Uterus (tissue), 4 donors: ENCODE measurements around the gene SOX30. TPM values are rescaled to one million over a fixed set of nuclear protein-coding genes. Genes with fewer than 3 reads are reported as not detected.

Experiments used
- DNase-seq, 2 donors: peaks; one replicate each; pipeline ENCODE4 v3.0.0-alpha.2; 2019 to 2020
- H3K27ac ChIP-seq, 2 donors: fragments of 200-600 bp; sonication (generic); 1 replicate in 1 of 2; 2 replicates in 1 of 2; pipeline ENCODE4 v1.5.1; 2016 to 2018
- H3K27me3 ChIP-seq, 2 donors: fragments of 200-600 bp; sonication (generic); one replicate each; pipeline ENCODE4 v1.5.1; 2018 to 2019; ENCODE audit warnings: control low read depth in 1 of 2
- H3K36me3 ChIP-seq, 2 donors: fragments of 200-600 bp; sonication (generic); one replicate each; pipeline ENCODE4 v1.5.1; 2019; ENCODE audit warnings: control low read depth in 1 of 2
- H3K4me1 ChIP-seq, 2 donors: fragments of 200-600 bp; sonication (generic); one replicate each; pipeline ENCODE4 v1.5.1; 2018 to 2019; ENCODE audit warnings: control low read depth in 1 of 2
- H3K4me3 ChIP-seq, 2 donors: fragments of 200-600 bp; sonication (generic); 1 replicate in 1 of 2; 2 replicates in 1 of 2; pipeline ENCODE4 v1.5.1; 2018 to 2019; ENCODE audit warnings: mild to moderate bottlenecking in 1 of 2
- H3K9me3 ChIP-seq, 2 donors: fragments of 200-600 bp; sonication (generic); one replicate each; pipeline ENCODE4 v1.5.1; 2019; ENCODE audit warnings: control low read depth in 1 of 2
- POLR2A ChIP-seq, 2 donors: fragments of 450-650 bp; IDR thresholded peaks; one replicate each; pipeline ENCODE4 v1.6.1; 2016; ENCODE audit warnings: antibody characterized with exemption in 2 of 2, mild to moderate bottlenecking in 1 of 2, moderate library complexity in 1 of 2
- intact Hi-C: fragments of 100-400 bp; cut with DNase I; formaldehyde crosslinking; loops from one replicate; pipeline ENCODE4 v1.15.1; 2023; ENCODE audit warnings: low total_unique reads
- total RNA-seq, 4 donors: library from RNA; depleted of rRNA in 3 of 4; stranded (reverse); fragments of >200 nt in 3 of 4; gene quantifications; one replicate each; pipeline versions ENCODE4 v1.1.0 to v1.2.4, GENCODE V29; 2014 to 2023
- TF ChIP-seq, protein P1 (sequence below), 4 experiments: fragments of 200-600 bp in 2 of 4; fragments of 450-650 bp in 2 of 4; sonication (generic) in 2 of 4; IDR thresholded peaks; one replicate each; pipeline ENCODE4 v1.5.1; 2016 to 2019; ENCODE audit warnings: antibody characterized with exemption in 4 of 4, mild to moderate bottlenecking in 2 of 4, moderate library complexity in 1 of 4
- donor health status: DM: yes; HTN: yes; CAD: no.

The SOX30 gene
- total RNA-seq, 4 donors from 2014 or later: not detected

DNA sequence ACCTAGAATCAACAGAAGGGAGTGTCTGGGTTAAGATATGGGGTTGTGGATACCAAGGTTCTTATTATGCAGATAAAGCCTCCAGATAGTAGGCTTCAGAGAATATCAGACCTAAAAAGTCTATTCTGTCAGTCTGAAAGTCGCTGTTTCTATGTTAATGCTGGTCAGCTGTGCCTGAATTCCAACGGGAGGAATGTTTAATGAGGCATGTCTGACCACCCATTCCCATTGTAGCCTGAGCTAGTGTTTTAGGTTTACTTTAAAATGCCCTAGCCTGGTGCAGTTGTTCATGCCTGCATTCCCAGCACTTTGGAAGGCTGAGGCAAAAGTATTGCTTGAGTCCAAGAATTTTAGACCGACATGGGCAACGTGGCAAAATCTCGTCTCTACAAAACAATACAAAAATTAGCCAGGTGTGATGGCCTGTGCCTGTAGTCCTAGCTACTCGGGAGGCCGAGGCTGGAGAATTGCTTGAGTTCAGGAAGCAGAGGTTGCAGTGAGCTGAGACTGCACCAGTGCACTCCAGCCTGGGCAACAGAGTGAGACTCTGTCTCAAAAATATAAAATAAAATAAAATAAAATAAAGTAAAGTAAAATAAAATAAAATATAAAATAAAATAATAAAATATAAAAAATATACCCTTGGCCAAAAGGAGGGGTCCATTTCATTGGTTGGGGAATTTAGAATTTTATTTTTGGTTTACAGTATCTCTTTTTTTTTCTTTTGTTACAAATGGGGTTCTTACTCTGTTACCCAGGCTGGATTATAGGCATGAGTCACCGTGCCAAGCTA lies 7.8 kb upstream of the SOX30 start:
- Histone ChIP-seq H3K27ac (no peak overlapping the region), H3K4me3 (no peak overlapping the region), H3K27me3 (no peaks in the 10 kb centered on the region), H3K9me3 (no peaks in the 10 kb centered on the region), H3K36me3 (no peaks in the 10 kb centered on the region), H3K4me1 (no peaks in the 10 kb centered on the region)
- TF ChIP-seq, protein P1, sequence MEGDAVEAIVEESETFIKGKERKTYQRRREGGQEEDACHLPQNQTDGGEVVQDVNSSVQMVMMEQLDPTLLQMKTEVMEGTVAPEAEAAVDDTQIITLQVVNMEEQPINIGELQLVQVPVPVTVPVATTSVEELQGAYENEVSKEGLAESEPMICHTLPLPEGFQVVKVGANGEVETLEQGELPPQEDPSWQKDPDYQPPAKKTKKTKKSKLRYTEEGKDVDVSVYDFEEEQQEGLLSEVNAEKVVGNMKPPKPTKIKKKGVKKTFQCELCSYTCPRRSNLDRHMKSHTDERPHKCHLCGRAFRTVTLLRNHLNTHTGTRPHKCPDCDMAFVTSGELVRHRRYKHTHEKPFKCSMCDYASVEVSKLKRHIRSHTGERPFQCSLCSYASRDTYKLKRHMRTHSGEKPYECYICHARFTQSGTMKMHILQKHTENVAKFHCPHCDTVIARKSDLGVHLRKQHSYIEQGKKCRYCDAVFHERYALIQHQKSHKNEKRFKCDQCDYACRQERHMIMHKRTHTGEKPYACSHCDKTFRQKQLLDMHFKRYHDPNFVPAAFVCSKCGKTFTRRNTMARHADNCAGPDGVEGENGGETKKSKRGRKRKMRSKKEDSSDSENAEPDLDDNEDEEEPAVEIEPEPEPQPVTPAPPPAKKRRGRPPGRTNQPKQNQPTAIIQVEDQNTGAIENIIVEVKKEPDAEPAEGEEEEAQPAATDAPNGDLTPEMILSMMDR (IDR thresholded peaks at IDR 0.05): no peak
- no peak for TF ChIP-seq POLR2A (IDR thresholded peaks at IDR 0.05)
- no peak for DNase-seq
- intact Hi-C loops: no loop called here

DNA sequence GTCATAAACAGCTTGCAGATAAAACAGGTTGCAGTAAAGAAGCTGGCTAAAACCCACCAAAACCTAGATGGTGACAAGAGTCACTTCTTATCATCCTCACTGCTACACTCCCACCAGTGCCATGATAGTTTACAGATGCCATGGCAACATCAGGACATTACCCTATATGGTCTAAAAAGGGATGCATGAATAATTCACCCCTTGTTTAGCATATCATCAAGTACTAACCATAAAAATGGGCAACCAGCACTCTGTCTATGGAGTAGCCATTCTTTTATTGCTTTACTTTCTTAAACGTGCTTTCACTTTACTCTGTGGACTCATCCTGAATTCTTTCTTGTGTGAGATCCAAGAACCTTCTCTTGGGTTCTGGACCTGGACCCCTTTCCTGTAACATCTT lies 6.7 kb upstream of the SOX30 start:
- DNase-seq: no peak
- Histone ChIP-seq H3K36me3 (no peaks in the 10 kb centered on the region), H3K27ac (no peak overlapping the region), H3K27me3 (no peaks in the 10 kb centered on the region), H3K9me3 (no peaks in the 10 kb centered on the region), H3K4me1 (no peaks in the 10 kb centered on the region), H3K4me3 (no peak overlapping the region)
- intact Hi-C loops: no loop called here
- no peak for TF ChIP-seq POLR2A (IDR thresholded peaks at IDR 0.05)

DNA sequence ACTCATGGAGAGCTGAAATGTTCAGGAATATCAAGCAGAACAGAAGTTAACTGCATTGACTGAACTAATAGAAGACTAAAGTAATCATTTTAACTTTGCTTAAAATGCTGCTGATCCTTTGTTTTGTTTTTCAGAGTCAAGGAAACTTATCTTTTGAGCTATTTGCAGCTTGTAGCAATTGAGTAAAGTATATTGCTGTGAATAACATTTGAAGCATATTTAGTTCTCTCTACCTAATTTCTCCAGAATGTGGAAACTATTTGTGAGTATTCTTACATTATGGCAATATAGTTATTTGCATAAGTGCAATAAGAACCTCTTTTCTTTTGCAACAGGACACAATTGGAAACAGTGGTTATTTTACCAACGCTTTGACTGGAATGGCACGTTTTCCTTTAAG lies 5.3 kb upstream of the SOX30 start:
- intact Hi-C loops: no loop called here
- Histone ChIP-seq H3K27me3 (no peaks in the 10 kb centered on the region), H3K4me3 (no peak overlapping the region), H3K36me3 (no peaks in the 10 kb centered on the region), H3K9me3 (no peaks in the 10 kb centered on the region), H3K27ac (no peak overlapping the region), H3K4me1 (no peaks in the 10 kb centered on the region)
- DNase-seq: no peak
- no peak for TF ChIP-seq POLR2A (IDR thresholded peaks at IDR 0.05)
- TF ChIP-seq, protein P1 (IDR thresholded peaks at IDR 0.05): no peak

DNA sequence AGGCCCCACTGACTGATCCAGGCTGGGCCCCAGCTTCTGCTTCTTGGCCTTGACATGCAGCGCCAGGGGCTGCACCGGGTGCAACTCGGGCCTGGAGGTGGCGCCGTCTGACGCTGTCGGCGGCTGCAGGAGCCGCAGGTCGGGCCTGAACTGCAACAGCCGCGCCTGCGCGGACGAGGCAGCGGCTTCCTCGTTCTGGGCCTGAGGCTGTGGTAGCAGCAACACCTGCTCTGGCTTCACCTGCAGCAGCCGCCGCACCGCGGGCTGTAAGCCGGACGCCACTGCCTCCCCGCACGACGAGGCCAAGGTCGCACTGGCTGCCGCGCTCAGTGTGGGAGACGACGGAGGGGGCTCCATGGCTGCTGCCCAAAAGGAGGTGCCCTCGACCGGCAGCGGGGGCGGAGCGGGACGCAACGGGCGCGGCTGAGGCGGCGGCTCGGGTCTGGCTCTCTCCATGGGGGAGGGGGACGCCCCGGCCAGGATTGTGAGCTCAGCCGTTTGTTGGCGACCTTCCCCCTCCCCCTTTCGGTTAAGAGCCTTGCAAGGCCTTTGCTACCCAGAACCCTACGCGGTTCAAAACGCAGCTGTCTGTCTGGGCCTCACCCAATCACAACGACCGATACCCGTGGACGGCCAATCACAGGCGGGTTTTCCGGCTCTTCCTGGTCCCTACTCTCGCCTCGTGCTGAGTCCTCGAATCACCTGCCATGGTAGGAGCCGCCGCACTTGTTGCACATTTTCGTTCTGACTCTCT lies 438 bp downstream of the SOX30 start:
- Histone ChIP-seq H3K27ac (no peak overlapping the region), H3K4me3 (peak overlapping the region; percentile 22 to 30)

DNA sequence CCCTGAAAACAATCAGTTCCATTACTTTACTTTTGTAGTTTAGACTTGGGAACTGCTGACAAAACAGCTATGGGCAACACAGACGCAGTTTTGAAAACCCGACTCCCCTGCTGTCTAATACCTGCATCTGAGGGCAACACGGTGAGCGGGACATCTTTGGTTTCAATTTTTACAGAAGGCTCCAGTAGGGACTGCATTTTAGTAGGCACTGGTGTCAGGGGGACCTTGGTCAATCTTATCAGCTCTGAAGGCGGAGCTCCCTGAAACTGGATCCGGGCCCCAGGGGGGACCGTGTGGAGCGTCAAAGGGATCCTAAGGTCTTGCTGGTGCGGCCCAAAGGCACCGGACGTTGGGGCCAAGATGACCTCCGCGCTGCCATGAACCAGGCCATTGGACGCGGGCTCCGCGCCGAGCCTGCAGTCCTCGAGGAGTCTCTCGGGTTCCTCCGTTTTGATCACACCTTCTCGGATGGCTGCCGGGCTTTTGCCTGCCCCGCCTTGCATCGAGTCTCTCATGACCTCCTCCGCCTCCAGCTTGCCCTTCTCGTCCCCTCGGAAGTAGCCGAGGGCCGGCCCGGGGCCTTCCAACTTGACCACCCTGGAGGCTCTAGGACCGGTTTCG lies 1.1 kb downstream of the SOX30 start:
- H3K27me3 ChIP-seq: no peaks in the 10 kb centered on the region
- H3K4me1 ChIP-seq: no peaks in the 10 kb centered on the region
- no peak for DNase-seq
- H3K9me3 ChIP-seq: no peaks in the 10 kb centered on the region
- intact Hi-C loops: no loop called here
- H3K36me3 ChIP-seq: no peaks in the 10 kb centered on the region
- no peak for TF ChIP-seq POLR2A (IDR thresholded peaks at IDR 0.05)
- TF ChIP-seq, protein P1 (IDR thresholded peaks at IDR 0.05): no peak
- no peak overlapping the region for H3K27ac ChIP-seq
- H3K4me3 ChIP-seq: peak overlapping the region in 1 of 2 donors; percentile 30

More for the DNA sequence above, 438 bp downstream of the SOX30 start:
- no peaks in the 10 kb centered on the region for H3K27me3 ChIP-seq
- H3K36me3 ChIP-seq: no peaks in the 10 kb centered on the region
- peak; percentile 20 to 35 for DNase-seq
- no peaks in the 10 kb centered on the region for H3K9me3 ChIP-seq
- intact Hi-C loops: no loop called here
- TF ChIP-seq, protein P1 (IDR thresholded peaks at IDR 0.05): no peak
- TF ChIP-seq POLR2A (IDR thresholded peaks at IDR 0.05): no peak
- no peaks in the 10 kb centered on the region for H3K4me1 ChIP-seq
